ENCODE data around the gene CCNY. TPM values are rescaled to one million over a fixed set of nuclear protein-coding genes. Genes with fewer than 3 reads are reported as not detected.

CCNY gene
- total RNA-seq, 2 donors from 2014 or later = 31.6 to 54.0 TPM

DNA sequence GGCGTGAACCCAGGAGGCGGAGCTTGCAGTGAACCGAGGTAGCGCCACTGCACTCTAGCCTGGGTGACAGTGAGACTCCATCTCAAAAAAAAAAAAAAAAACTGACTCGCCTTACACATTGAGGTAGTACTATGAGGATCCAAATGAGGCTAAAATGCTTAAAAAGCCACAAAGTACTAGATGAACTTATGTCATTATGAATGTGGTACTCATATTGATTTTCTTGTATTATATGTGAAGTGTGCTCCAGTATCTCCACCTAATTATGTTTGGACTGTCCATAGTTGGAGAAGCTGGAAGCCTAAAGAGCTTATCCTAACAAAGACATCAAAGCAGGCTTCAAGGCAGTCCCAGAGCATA lies 9.1 kb downstream of the CCNY start:
- no peaks in the 10 kb centered on the region for H3K36me3 ChIP-seq
- WGBS = 97% methylated on average over 5 of the region's 5 CpGs
- no peak for DNase-seq (ENCODE audit: low spot score)
- H3K27ac ChIP-seq = no peak overlapping the region
- H3K4me3 ChIP-seq = no peak overlapping the region
- intact Hi-C loops (cut with DNase I) = no loop called here
- TF ChIP-seq POLR2A (IDR thresholded peaks at IDR 0.05) (no peak), POLR2AphosphoS5 (IDR thresholded peaks at IDR 0.05) (no peak)
- TF ChIP-seq, protein P1, sequence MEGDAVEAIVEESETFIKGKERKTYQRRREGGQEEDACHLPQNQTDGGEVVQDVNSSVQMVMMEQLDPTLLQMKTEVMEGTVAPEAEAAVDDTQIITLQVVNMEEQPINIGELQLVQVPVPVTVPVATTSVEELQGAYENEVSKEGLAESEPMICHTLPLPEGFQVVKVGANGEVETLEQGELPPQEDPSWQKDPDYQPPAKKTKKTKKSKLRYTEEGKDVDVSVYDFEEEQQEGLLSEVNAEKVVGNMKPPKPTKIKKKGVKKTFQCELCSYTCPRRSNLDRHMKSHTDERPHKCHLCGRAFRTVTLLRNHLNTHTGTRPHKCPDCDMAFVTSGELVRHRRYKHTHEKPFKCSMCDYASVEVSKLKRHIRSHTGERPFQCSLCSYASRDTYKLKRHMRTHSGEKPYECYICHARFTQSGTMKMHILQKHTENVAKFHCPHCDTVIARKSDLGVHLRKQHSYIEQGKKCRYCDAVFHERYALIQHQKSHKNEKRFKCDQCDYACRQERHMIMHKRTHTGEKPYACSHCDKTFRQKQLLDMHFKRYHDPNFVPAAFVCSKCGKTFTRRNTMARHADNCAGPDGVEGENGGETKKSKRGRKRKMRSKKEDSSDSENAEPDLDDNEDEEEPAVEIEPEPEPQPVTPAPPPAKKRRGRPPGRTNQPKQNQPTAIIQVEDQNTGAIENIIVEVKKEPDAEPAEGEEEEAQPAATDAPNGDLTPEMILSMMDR (IDR thresholded peaks at IDR 0.05) = no peak
- H3K27me3 ChIP-seq (replicated peaks; ENCODE audit: insufficient read depth) = no peaks in the 10 kb centered on the region
- H3K4me1 ChIP-seq (replicated peaks) = no peaks in the 10 kb centered on the region
- H3K9me3 ChIP-seq = no peaks in the 10 kb centered on the region

DNA sequence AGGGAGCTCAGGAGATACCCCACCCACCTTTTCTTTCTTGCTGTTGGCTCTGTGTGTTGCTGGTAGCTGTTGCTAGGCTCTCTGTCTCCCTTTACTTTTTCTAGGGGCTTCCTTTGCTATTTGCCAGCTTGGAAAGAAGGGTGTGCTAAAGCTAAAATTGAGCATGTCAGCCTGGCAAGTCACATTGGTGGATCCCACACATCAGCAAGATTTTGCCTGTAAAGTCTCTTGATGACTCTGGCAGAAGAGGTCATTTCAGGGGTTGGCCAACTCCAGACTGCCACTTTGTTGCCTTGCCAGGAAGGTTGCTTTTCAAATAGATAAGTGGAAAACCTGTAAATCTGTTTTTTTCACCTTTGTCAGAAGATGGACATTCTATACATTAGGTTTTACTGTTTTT lies 9.9 kb downstream of the CCNY start:
- TF ChIP-seq POLR2AphosphoS5 (IDR thresholded peaks at IDR 0.05) = no peak
- Histone ChIP-seq H3K27ac (no peak overlapping the region), H3K4me3 (no peak overlapping the region), H3K36me3 (no peaks in the 10 kb centered on the region), H3K27me3 (replicated peaks; ENCODE audit: insufficient read depth) (no peaks in the 10 kb centered on the region), H3K4me1 (replicated peaks) (no peaks in the 10 kb centered on the region), H3K9me3 (no peaks in the 10 kb centered on the region)
- intact Hi-C loops (cut with DNase I) = no loop called here
- DNase-seq (ENCODE audit: low spot score) = no peak

DNA sequence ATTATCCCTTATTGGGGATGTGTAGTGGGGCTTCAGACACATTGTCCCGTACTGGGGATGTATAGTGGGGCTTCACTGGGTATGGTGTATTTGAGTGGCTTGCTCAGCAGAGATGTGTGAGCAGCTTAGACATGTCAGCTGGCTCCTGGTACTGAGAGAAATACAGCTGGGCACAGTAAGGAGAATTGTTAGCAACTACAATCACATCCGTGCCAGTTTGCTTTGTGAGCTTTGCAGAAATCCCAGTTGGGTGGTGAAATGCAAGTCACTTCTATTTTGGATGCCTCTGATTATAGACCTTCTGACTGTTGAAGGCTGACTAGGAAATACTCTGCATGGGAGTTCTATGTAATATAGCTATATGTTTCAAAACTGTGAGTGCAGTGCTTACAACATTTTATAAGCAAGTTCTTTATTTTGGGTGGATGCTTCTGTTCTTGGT lies 10.8 kb downstream of the CCNY start:
- H3K9me3 ChIP-seq = no peaks in the 10 kb centered on the region
- H3K4me3 ChIP-seq = no peak overlapping the region
- no peaks in the 10 kb centered on the region for H3K4me1 ChIP-seq (replicated peaks)
- DNase-seq (ENCODE audit: low spot score) = no peak
- intact Hi-C loops (cut with DNase I) = no loop called here
- 33% methylated on average over 2 of the region's 2 CpGs for WGBS
- TF ChIP-seq, protein P1 (IDR thresholded peaks at IDR 0.05) = no peak
- TF ChIP-seq POLR2AphosphoS5 (IDR thresholded peaks at IDR 0.05) = no peak
- no peak for TF ChIP-seq POLR2A (IDR thresholded peaks at IDR 0.05)
- no peaks in the 10 kb centered on the region for H3K27me3 ChIP-seq (replicated peaks; ENCODE audit: insufficient read depth)
- H3K36me3 ChIP-seq = no peaks in the 10 kb centered on the region
- H3K27ac ChIP-seq = no peak overlapping the region

DNA sequence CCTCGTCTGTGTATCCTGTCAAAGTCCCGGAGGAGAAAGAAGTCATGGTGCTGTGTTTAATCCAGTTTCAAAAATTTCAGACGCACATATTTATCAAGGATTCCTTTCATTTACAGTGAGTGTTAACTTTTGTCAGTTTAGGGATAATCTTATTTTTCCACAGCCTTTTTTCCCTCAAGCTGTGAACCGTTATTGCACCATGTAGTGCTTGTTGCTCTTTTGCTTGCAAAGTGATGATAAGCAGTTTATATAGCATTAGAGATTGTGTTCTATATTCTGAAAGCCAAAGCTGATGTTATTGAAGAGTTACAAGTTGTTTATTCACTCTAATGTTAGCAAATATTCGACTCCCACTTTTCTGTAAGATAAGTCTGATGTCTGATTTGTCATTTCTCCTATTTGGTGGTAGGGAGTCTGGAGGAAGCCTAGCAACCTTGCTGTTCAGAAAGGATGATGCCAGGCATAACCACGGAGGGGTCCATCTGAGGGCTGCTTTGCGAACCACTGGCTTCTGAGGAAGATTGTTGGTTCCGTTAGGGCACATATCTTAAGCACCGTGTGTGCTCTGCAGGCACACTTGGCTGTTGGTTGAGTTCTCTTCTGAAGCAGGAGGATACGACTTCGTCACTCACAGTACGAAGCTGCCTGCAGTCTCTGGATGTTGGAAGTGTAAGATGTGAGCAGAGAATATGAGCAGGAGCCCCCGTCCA lies 11.7 kb downstream of the CCNY start:
- DNase-seq (ENCODE audit: low spot score) = no peak
- Histone ChIP-seq H3K27ac (no peak overlapping the region), H3K27me3 (replicated peaks; ENCODE audit: insufficient read depth) (no peaks in the 10 kb centered on the region), H3K9me3 (no peaks in the 10 kb centered on the region), H3K4me3 (no peak overlapping the region), H3K4me1 (replicated peaks) (no peaks in the 10 kb centered on the region), H3K36me3 (no peaks in the 10 kb centered on the region)
- TF ChIP-seq POLR2AphosphoS5 (IDR thresholded peaks at IDR 0.05) = no peak
- 80% methylated on average over 13 of the region's 13 CpGs for WGBS
- intact Hi-C loops (cut with DNase I) = no loop called here

DNA sequence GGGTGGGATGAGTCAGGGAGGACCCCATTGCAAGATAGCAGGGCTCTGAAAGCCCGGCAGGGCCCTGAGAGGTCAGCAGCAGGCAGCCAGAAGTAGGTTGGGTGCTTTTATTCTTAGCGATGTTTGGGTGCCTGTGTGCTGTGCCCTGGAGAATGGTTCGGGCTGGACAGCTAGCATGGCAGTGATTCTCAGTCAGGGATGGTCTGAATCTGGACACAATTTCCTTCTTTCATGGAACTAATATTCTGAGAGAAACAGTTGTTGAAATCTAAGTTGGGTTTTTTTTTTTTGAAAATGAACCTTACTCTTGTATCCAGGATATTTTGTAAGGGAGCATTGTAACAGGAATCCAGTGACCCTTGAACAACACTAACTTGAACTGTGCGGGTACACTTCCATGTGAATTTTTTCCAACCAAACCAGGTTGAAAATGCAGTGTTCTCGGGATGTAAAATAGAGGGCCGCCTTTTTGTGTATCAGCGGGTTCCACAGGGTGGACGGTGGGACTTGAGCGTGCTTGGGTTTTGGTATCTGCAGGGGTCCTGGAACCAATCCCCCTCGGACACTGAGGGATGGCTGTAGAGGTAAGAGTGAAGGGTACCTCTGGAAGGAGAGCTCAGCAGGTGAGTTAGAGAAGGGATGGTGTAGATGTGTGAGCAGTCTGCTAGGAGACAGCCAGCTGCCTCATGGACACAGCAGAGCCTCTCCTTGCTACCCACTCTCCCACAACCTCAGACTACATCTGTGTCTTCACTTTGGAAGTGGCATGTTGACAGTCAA lies 12.5 kb downstream of the CCNY start:
- Histone ChIP-seq H3K9me3 (no peaks in the 10 kb centered on the region), H3K36me3 (no peaks in the 10 kb centered on the region), H3K27ac (no peak overlapping the region), H3K4me3 (no peak overlapping the region), H3K4me1 (replicated peaks) (no peaks in the 10 kb centered on the region), H3K27me3 (replicated peaks; ENCODE audit: insufficient read depth) (no peaks in the 10 kb centered on the region)
- intact Hi-C loops (cut with DNase I) = no loop called here
- TF ChIP-seq POLR2A (IDR thresholded peaks at IDR 0.05) = no peak
- TF ChIP-seq, protein P1 (IDR thresholded peaks at IDR 0.05) = no peak
- 91% methylated on average over 10 of the region's 10 CpGs for WGBS
- DNase-seq (ENCODE audit: low spot score) = no peak

Measured in prostate gland (tissue), 2 donors.